GM12875 (cell line): ENCODE measurements around the gene LYPD3.

Experiments used
- H3K4me3 ChIP-seq: one replicate; pipeline ENCODE4 v1.5.1; 2011; ENCODE audit warnings: low read depth, low read length, control low read depth
- TF ChIP-seq, protein P1 (sequence below): IDR thresholded peaks from 2 replicates; pipeline ENCODE4 v1.5.1; 2011; ENCODE audit warnings: low read depth, mild to moderate bottlenecking, control low read depth, inconsistent platforms, low read length, moderate library complexity, borderline replicate concordance; ENCODE audit not compliant: insufficient read depth

Gene LYPD3

DNA sequence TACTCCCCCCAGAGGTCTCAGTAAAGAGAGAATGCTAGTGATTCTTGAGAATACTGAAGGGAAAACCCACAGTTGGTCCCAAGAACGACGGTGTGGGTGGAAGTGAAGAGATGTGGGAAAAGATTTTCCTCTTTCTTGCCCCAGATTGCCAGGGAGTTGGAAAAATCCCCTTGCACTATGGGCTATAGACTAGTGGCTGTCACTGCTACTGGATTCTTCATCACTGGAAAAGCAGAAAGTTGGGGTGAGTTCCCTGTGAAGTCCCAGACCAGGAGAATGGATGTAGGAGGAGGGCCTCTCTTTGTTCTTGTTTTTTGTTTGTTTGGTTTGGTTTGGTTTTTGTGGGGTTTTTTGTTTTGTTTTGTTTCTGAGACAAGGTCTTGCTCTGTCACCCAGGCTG, 11.4 kb downstream of the LYPD3 start:
- TF ChIP-seq, protein P1, sequence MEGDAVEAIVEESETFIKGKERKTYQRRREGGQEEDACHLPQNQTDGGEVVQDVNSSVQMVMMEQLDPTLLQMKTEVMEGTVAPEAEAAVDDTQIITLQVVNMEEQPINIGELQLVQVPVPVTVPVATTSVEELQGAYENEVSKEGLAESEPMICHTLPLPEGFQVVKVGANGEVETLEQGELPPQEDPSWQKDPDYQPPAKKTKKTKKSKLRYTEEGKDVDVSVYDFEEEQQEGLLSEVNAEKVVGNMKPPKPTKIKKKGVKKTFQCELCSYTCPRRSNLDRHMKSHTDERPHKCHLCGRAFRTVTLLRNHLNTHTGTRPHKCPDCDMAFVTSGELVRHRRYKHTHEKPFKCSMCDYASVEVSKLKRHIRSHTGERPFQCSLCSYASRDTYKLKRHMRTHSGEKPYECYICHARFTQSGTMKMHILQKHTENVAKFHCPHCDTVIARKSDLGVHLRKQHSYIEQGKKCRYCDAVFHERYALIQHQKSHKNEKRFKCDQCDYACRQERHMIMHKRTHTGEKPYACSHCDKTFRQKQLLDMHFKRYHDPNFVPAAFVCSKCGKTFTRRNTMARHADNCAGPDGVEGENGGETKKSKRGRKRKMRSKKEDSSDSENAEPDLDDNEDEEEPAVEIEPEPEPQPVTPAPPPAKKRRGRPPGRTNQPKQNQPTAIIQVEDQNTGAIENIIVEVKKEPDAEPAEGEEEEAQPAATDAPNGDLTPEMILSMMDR: no peak
- no peak overlapping the region for H3K4me3 ChIP-seq

DNA sequence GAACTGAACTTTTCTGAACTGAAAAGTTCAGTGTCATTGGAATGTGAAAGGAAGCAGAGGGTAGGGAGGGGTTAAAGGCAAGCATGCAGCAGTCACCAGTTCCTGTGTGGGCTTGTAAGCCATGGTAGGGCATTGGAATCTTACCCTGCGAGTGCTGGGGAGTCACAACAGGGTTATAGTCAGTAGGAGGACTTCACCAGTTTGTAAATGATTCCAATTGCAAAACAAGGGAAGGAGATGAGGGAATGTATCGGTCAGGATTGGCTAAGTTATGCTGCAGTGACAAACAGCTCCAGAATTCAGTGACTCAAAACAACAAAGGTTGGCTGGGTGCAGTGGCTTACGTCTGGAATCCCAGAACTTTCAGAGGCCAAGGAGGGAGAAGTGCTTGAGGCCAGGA, 12.8 kb downstream of the LYPD3 start:
- TF ChIP-seq, protein P1: no peak
- H3K4me3 ChIP-seq: no peak overlapping the region

- TF ChIP-seq, protein P1: no peak
- H3K4me3 ChIP-seq: no peak overlapping the region
These were observed 14.8 kb downstream of the LYPD3 start for GRCh38 chr19:43450545-43450997.

- TF ChIP-seq, protein P1: no peak
- H3K4me3 ChIP-seq: no peak overlapping the region
These were observed 17.8 kb downstream of the LYPD3 start for GRCh38 chr19:43447655-43448054.

GRCh38 chr19:43446746-43447489, 18.5 kb downstream of the LYPD3 start:
- TF ChIP-seq, protein P1: peak; percentile 89

DNA sequence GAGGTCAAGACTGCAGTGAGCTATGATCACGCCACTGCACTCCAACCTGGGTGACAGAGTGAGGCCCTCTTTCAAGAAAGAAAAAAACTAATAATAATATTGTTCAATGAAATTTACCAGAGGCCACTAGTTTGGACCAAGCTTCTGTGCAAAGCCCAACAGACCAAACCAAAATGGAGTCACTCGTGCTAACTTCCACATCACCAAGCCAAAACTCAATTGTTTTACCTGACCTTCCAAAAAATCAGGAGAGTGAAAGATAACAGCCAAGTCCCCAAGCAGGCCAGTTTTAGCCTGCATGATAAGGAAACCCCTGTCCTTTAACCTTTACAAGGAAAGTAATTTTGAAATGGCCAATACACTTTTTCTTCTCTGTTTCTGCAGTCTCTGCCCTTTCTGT, 20.0 kb downstream of the LYPD3 start:
- H3K4me3 ChIP-seq: no peak overlapping the region
- TF ChIP-seq, protein P1: no peak

More at GRCh38 chr19:43446746-43447489, 18.5 kb downstream of the LYPD3 start:
- H3K4me3 ChIP-seq: no peak overlapping the region
